CMK (cell line): Measurements from ENCODE around the gene SYCP3.
"Not testable (repeated sequence)": the region's sequence is repeated elsewhere in the genome, so short reads cannot be mapped to it uniquely, and the experiment has no call there.

Experiments
- DNase-seq: peaks from one replicate; pipeline ENCODE4 v3.0.0-alpha.2; 2010; ENCODE audit warnings: low read depth

Gene SYCP3

GRCh38 chr12:101713059-101713682, 26.1 kb downstream of the SYCP3 start:
- DNase-seq, result no peak

- no peak for DNase-seq
Observed at GRCh38 chr12:101710288-101710687, 29.0 kb downstream of the SYCP3 start.

GRCh38 chr12:101707131-101707782, 32.0 kb downstream of the SYCP3 start:
- no peak for DNase-seq

- DNase-seq, result no peak
Observed at GRCh38 chr12:101706403-101706802, 32.9 kb downstream of the SYCP3 start.

GRCh38 chr12:101703487-101703886, 35.8 kb downstream of the SYCP3 start:
- no peak for DNase-seq

- DNase-seq, result no peak
Observed at GRCh38 chr12:101700299-101700820, 38.9 kb downstream of the SYCP3 start.

GRCh38 chr12:101698800-101699347, 40.4 kb downstream of the SYCP3 start:
- no peak for DNase-seq

GRCh38 chr12:101697930-101698799, 41.1 kb downstream of the SYCP3 start:
- DNase-seq, result no peak

GRCh38 chr12:101697197-101697929, 41.9 kb downstream of the SYCP3 start, which contains the start of gene CHPT1:
CHPT1 (plus strand) TSS chr12:101697640; CDS start chr12:101697862, 222 bp downstream.
- peak; percentile 66 for DNase-seq

- peak; percentile 52 for DNase-seq
Observed at GRCh38 chr12:101696251-101697196, 42.7 kb downstream of the SYCP3 start.

- no peak for DNase-seq
Observed at GRCh38 chr12:101695706-101696105, 43.6 kb downstream of the SYCP3 start.

GRCh38 chr12:101694986-101695385, 44.3 kb downstream of the SYCP3 start:
- no peak for DNase-seq

- DNase-seq, result no peak
Observed at GRCh38 chr12:101694297-101694848, 44.9 kb downstream of the SYCP3 start.

- DNase-seq, result no peak
Observed at GRCh38 chr12:101691503-101692096, 47.7 kb downstream of the SYCP3 start.

- DNase-seq, result no peak
Observed at GRCh38 chr12:101690544-101691098, 48.6 kb downstream of the SYCP3 start.

- no peak for DNase-seq
Observed at GRCh38 chr12:101686176-101686575, 53.1 kb downstream of the SYCP3 start.

GRCh38 chr12:101685092-101685491, 54.2 kb downstream of the SYCP3 start:
- DNase-seq, result no peak

GRCh38 chr12:101681627-101682026, 57.6 kb downstream of the SYCP3 start:
- not testable (repeated sequence) for DNase-seq

- DNase-seq, result no peak
Observed at GRCh38 chr12:101680647-101681046, 58.6 kb downstream of the SYCP3 start.
